HG03439 (cell line): ENCODE measurements around the gene C6orf62.
"Not testable (repeated sequence)": the region's sequence is repeated elsewhere in the genome, so short reads cannot be mapped to it uniquely, and the experiment has no call there.

Experiments used
- ATAC-seq: cut with Tn5 transposase; IDR thresholded peaks from one replicate; pipeline ENCODE4 v1.9.1; 2021; ENCODE audit warnings: mild to moderate bottlenecking, moderate library complexity; ENCODE audit not compliant: unreplicated experiment

Gene C6orf62

DNA sequence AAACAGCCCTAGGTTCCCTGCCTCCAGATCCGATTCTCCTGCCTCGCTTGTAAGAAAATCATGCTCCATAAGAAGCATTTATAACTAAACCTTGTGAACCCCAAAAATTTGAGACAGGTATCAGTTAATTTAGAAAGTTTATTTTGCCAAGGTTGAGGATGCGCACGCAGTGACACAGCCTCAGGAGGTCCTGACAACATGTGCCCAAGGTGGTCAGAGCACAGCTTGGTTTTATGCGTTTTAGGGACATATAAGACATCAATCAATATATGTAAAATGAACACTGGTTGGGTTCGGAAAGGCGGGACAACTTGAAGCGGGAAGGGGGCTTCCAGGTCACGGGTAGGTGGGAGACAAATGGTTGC, 50.0 kb downstream of the C6orf62 start:
- ATAC-seq, result no peak

DNA sequence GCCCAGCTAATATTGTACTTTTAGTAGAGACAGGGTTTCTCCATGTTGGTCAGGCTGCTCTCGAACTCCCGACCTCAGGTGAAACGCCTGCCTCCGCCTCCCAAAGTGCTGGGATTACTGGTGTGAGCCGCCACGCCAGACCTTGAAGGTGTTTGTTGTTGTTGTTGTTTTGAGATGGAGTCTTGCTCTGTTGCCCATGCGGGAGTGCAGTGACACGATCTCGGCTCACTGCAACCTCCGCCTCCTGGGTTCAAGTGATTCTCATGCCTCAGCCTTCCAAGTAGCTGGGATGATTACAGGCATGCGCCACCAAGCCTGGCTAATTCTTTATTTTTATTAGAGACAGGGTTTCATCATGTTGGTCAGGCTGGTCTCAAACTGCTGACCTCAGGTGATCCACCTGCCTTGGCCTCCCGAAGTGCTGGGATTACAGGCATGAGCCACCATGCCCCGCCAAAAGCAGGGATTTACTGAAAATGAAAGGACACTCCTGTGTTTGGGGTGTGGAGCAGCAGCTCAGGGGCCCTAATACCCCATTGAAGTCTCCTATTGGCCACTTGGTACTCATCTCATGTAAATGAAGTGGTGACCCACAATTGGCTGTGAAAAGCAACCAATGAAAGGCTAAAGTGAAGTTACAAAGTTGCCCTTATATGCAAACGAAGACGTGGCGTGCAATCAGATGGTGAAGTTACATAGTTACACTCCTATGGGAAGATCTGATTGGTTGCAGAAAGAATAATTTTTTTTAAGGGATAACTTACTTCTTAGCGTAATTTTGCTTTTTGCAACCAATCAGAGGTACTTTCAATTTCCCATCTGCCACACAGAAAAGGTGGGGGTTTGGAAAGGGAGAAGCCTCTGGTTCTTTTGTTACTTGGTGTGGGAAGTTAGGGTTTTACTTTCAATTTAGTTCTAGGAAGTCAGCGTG, 50.6 kb downstream of the C6orf62 start:
- ATAC-seq, result not testable (repeated sequence)

- ATAC-seq, result no peak
These were observed 51.6 kb downstream of the C6orf62 start for GRCh38 chr6:24667378-24667803.

GRCh38 chr6:24666641-24667377, 52.1 kb downstream of the C6orf62 start, which contains the start of the genes ACOT13 and TDP2:
Gene ACOT13 (plus strand): TSS chr6:24667077. CDS start chr6:24667264, 187 bp downstream.
Gene TDP2 (minus strand): TSS chr6:24666899. CDS start chr6:24666862, 37 bp downstream.
- ATAC-seq, result peak; percentile 98

GRCh38 chr6:24666097-24666640, 52.8 kb downstream of the C6orf62 start:
- peak; percentile 40 for ATAC-seq

DNA sequence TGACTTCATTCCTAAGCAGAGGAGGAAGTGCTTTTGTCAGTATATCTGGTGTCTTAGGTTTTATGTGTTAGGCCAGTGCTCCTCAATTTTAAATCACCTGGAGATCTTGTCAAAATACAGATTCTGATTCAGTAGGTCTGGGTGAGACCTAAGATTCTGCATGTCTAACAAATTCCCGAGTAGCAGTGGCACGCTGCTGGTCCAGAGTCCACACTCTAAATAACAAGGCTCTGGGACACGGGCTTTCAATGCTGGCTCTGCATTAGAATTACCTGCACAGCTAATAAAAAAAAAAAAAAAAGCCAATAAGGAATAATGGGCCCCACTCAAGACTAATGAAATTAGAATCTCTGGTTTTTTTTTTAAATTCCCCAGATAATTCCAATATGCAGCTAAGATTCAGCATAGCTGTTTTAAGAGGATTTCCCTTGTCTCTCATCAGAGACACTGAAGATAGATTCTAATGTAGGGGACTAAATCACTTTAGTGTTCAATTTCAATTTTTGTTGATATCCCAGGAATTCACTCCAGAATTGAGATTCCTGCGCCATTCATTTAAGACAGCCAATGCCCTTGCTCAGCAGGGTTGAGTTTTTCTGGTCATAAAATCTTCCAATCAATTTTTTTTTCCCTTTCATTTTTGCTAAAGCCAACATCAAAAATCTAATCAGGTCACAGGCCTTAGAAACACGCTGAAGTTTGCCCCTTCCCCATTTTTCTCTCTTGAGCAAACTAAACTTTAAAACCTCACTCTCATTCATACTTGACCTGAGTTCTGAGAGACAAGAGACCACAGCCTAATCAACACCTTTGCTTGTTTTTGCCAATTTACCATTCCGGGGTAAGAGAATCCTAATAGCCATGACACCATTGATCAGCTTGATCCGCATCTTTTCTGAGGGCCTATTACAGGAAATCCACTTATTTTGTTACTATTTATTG, 54.6 kb downstream of the C6orf62 start:
- ATAC-seq, result no peak

- ATAC-seq, result no peak
These were observed 55.8 kb downstream of the C6orf62 start for GRCh38 chr6:24663189-24663588.

- no peak for ATAC-seq
These were observed 56.7 kb downstream of the C6orf62 start for GRCh38 chr6:24662236-24662635.

- ATAC-seq, result not testable (repeated sequence)
These were observed 57.2 kb downstream of the C6orf62 start for GRCh38 chr6:24661759-24662158.

DNA sequence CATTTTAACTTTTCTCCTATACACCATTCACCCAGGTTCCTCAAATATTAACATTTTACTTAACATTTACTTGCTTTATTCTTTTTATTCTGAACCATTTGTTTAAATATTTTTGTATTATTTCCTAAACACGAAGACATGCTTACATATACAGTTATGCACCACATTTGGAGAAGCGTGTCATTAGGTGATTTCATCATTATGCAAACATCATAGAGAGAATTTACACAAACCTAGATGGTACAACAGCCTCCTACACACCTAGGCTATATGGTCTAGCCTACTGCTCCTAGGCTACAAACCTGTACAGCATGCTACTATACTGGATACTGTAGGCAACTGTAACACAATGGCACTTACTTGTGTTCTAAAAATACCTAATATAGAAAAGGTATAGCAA, 58.8 kb downstream of the C6orf62 start:
- ATAC-seq, result no peak

GRCh38 chr6:24659561-24659960, 59.4 kb downstream of the C6orf62 start:
- no peak for ATAC-seq

GRCh38 chr6:24658573-24659560, 60.1 kb downstream of the C6orf62 start:
- ATAC-seq, result no peak

DNA sequence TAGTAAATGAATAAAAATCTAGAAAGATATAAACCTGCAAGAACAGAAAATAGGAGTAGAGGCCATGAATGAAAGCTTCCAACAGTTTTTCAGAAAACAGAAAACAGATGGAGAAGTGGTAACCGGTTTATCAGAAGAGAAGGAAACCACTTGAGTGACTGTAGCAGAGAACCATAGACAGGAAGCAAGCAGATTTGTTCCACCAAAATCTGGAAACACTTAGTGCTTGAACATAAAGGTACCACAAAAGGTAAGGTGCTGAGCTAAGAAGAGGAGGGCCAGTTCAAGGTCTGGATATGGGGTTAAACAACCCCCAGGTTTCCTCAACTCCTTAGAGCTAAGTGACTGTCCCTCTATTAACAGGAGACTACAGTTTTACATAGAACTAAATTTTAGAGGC, 63.7 kb downstream of the C6orf62 start:
- ATAC-seq, result no peak
